IMR-90 (cell line): Measurements from ENCODE around the gene PGPEP1. TPM values are rescaled to one million over a fixed set of nuclear protein-coding genes. Genes with fewer than 3 reads are reported as not detected.

Source experiments
- ATAC-seq: fragments of 200-7000 bp; cut with Tn5 transposase; 2 replicates; pipeline ENCODE4 v1.9.1; 2020; ENCODE audit warnings: low read depth, mild to moderate bottlenecking, moderate library complexity
- BruUV-seq: library from RNA; stranded (reverse); fragments of 400-500 nt; replicated peaks from 2 replicates; lab custom pipeline; 2021; lab: Mats Ljungman, UMichigan
- CTCF ChIA-PET: fragments of 300-600 bp; formaldehyde crosslinking; extraction: SDS; loops from one replicate; lab custom pipeline; 2021; ENCODE audit warnings: antibody characterized with exemption; lab: Yijun Ruan, JAX
- POLR2A ChIA-PET: fragments of 300-600 bp; sonication (Branson Sonifier 250); formaldehyde crosslinking; loops from one replicate; lab custom pipeline; 2022; ENCODE audit warnings: antibody characterized with exemption; ENCODE audit not compliant: unreplicated experiment; lab: Charles Lee
- DNase-seq: peaks from one replicate; pipeline ENCODE4 v3.0.0; 2013
- H2AFZ ChIP-seq: replicated peaks from 2 replicates; pipeline ENCODE3; 2013; ENCODE audit warnings: low read length, mild to moderate bottlenecking; ENCODE audit not compliant: poor library complexity
- H2AK5ac ChIP-seq: 2 replicates; pipeline ENCODE4 v1.6.1; 2013; ENCODE audit warnings: low read depth, low read length, inconsistent platforms
- H2AK9ac ChIP-seq: replicated peaks from 2 replicates; pipeline ENCODE3; 2013; ENCODE audit warnings: mild to moderate bottlenecking, low read depth, low read length, moderate library complexity; ENCODE audit not compliant: poor library complexity
- H2BK120ac ChIP-seq: 2 replicates; pipeline ENCODE4 v1.6.1; 2013; ENCODE audit warnings: low read depth, low read length, inconsistent platforms
- H2BK15ac ChIP-seq: 3 replicates; pipeline ENCODE4 v1.6.1; 2013; ENCODE audit warnings: low read depth, low read length, inconsistent platforms
- H2BK20ac ChIP-seq: 2 replicates; pipeline ENCODE4 v1.6.1; 2013; ENCODE audit warnings: low read depth, mild to moderate bottlenecking, inconsistent platforms, low read length, moderate library complexity
- H2BK5ac ChIP-seq: 2 replicates; pipeline ENCODE4 v1.6.1; 2013; ENCODE audit warnings: mild to moderate bottlenecking, low read depth, low read length, inconsistent platforms; ENCODE audit not compliant: poor library complexity, severe bottlenecking
- H3K14ac ChIP-seq: replicated peaks from 2 replicates; pipeline ENCODE4 v1.6.1; 2013; ENCODE audit warnings: low read depth, low read length, inconsistent platforms
- H3K18ac ChIP-seq: 2 replicates; pipeline ENCODE4 v1.6.1; 2013; ENCODE audit warnings: low read depth, low read length, control low read depth
- H3K23ac ChIP-seq: 2 replicates; pipeline ENCODE4 v1.6.1; 2013; ENCODE audit warnings: low read depth, low read length, inconsistent platforms
- H3K27ac ChIP-seq: 2 replicates; pipeline ENCODE4 v1.5.1; 2013; ENCODE audit warnings: mild to moderate bottlenecking, control low read depth, low read length; ENCODE audit not compliant: insufficient read depth
- H3K27me3 ChIP-seq: 2 replicates; pipeline ENCODE4 v1.6.1; 2013; ENCODE audit warnings: low read length; ENCODE audit not compliant: control insufficient read depth, insufficient read depth
- H3K36me3 ChIP-seq: 2 replicates; pipeline ENCODE4 v1.6.1; 2013; ENCODE audit warnings: low read length, mixed read lengths; ENCODE audit not compliant: control insufficient read depth, insufficient read depth
- H3K4ac ChIP-seq: 2 replicates; pipeline ENCODE4 v1.6.1; 2013; ENCODE audit warnings: low read depth, low read length, inconsistent platforms
- H3K4me1 ChIP-seq: 2 replicates; pipeline ENCODE4 v1.6.1; 2013; ENCODE audit warnings: low read length, mixed read lengths; ENCODE audit not compliant: control insufficient read depth, insufficient read depth
- H3K4me2 ChIP-seq: 2 replicates; pipeline ENCODE4 v1.6.1; 2013; ENCODE audit warnings: low read depth, mild to moderate bottlenecking, control low read depth, low read length, moderate library complexity
- H3K4me3 ChIP-seq: 2 replicates; pipeline ENCODE4 v1.5.1; 2013; ENCODE audit warnings: low read depth, mild to moderate bottlenecking, control low read depth, low read length, moderate library complexity; ENCODE audit not compliant: insufficient read depth
- H3K56ac ChIP-seq: 2 replicates; pipeline ENCODE4 v1.6.1; 2013; ENCODE audit warnings: low read length, inconsistent platforms; ENCODE audit not compliant: insufficient read depth; ENCODE audit errors: extremely low read depth
- H3K79me1 ChIP-seq, 2 experiments: 2 replicates each; pipeline ENCODE4 v1.6.1; 2013; ENCODE audit warnings: low read length in 2 of 2, inconsistent platforms in 1 of 2, low read depth in 1 of 2
- H3K9ac ChIP-seq: 2 replicates; pipeline ENCODE4 v1.6.1; 2013; ENCODE audit warnings: low read depth, low read length, control low read depth
- H3K9me1 ChIP-seq: 2 replicates; pipeline ENCODE4 v1.6.1; 2013; ENCODE audit warnings: low read length, inconsistent platforms; ENCODE audit not compliant: insufficient read depth
- H3K9me3 ChIP-seq: 2 replicates; pipeline ENCODE4 v1.6.1; 2013; ENCODE audit warnings: low read length; ENCODE audit not compliant: control insufficient read depth, insufficient read depth
- H4K20me1 ChIP-seq: 2 replicates; pipeline ENCODE4 v1.6.1; 2013; ENCODE audit warnings: low read length, inconsistent platforms; ENCODE audit not compliant: insufficient read depth
- H4K5ac ChIP-seq: 2 replicates; pipeline ENCODE4 v1.6.1; 2013; ENCODE audit warnings: mild to moderate bottlenecking, low read depth, low read length, control low read depth
- H4K8ac ChIP-seq, 2 experiments: 2 replicates each; pipeline ENCODE4 v1.6.1; 2013; ENCODE audit warnings: low read depth in 2 of 2, low read length in 2 of 2, control low read depth in 1 of 2, inconsistent platforms in 1 of 2
- H4K91ac ChIP-seq: 2 replicates; pipeline ENCODE4 v1.6.1; 2013; ENCODE audit warnings: low read depth, low read length, inconsistent platforms; ENCODE audit not compliant: insufficient read depth
- BHLHE40 ChIP-seq: fragments of 150-350 bp; IDR thresholded peaks from 2 replicates; pipeline ENCODE4 v1.6.1; 2016; ENCODE audit warnings: mild to moderate bottlenecking, low read depth, low read length
- CTCF ChIP-seq: conservative IDR thresholded peaks from 2 replicates; pipeline ENCODE4 v1.5.1; 2012; ENCODE audit warnings: mild to moderate bottlenecking, low read depth, low read length, improper control_type of control experiment
- ELK1 ChIP-seq: fragments of 150-350 bp; IDR thresholded peaks from 2 replicates; pipeline ENCODE4 v1.6.1; 2016; ENCODE audit warnings: low read depth, mild to moderate bottlenecking, low read length, moderate library complexity, borderline replicate concordance
- MAZ ChIP-seq: IDR thresholded peaks from 2 replicates; pipeline ENCODE4 v1.6.1; 2012; ENCODE audit warnings: low read depth, mild to moderate bottlenecking, low read length, improper control_type of control experiment, moderate library complexity, borderline replicate concordance
- RAD21 ChIP-seq: IDR thresholded peaks from 2 replicates; pipeline ENCODE4 v1.6.1; 2012; ENCODE audit warnings: low read length, improper control_type of control experiment
- WGBS, 2 experiments: methylation state at CpG; one replicate each; pipeline versions ENCODE4 v1.1.5 to v1.1.7; 2013; ENCODE audit warnings: missing lambda C conversion rate in 2 of 2; ENCODE audit not compliant: insufficient read length in 1 of 2; ENCODE audit errors: extremely low coverage in 2 of 2; 5-methylcytosine and 5-hydroxymethylcytosine counted together
- dilution Hi-C: fragments of 300-500 bp; cut with HindIII; formaldehyde crosslinking; loops from one replicate; pipeline ENCODE4 v1.14.3; 2018; ENCODE audit warnings: low sequenced_read_pairs; ENCODE audit not compliant: unreplicated experiment
- in situ Hi-C: fragments of 300-500 bp; cut with MboI; formaldehyde crosslinking; loops from 3 replicates; pipeline ENCODE4 v1.14.3; 2019; ENCODE audit warnings: low sequenced_read_pairs, inconsistent platforms, mixed read lengths
- intact Hi-C: fragments of 100-400 bp; cut with micrococcal nuclease; formaldehyde crosslinking; loops from 2 replicates; pipeline ENCODE4 v1.10.0; 2022
- polyA plus RNA-seq, 3 experiments: library from polyadenylated mRNA; depleted of rRNA; stranded (reverse); fragments of >200 nt; gene quantifications; 2 replicates each; pipeline ENCODE4 v1.2.3, GENCODE V29; 2012; ENCODE audit warnings: low replicate concordance in 1 of 3
- total RNA-seq: library from RNA; depleted of rRNA; stranded (reverse); fragments of >200 nt; gene quantifications from 2 replicates; pipeline ENCODE4 v1.2.3, GENCODE V29; 2012

The PGPEP1 gene
- total and polyA plus RNA-seq, 2 of the 4 experiments (the other 2 are of a cell fraction): 11.8 to 14.3 TPM

- H3K4me2 ChIP-seq: no peak overlapping the region
- dilution Hi-C loops: no loop called here
- no peak overlapping the region for H2AFZ ChIP-seq
- H2BK15ac ChIP-seq: no peak overlapping the region; the same call in 2 of the 3 replicates
- peaks cover 7% of the 10 kb centered on the region; the same call in 1 of the 2 replicates for H3K36me3 ChIP-seq
- no peak for ATAC-seq
- no peak overlapping the region for H4K5ac ChIP-seq
- no TSS peak for BruUV-seq
- intact Hi-C loops: no loop called here
- H3K27me3 ChIP-seq: no peaks in the 10 kb centered on the region
- H2BK120ac ChIP-seq: no peak overlapping the region
- H3K9me3 ChIP-seq: no peaks in the 10 kb centered on the region
- H3K9ac ChIP-seq: no peak overlapping the region
- no peak overlapping the region for H3K14ac ChIP-seq
- H3K56ac ChIP-seq: no peak overlapping the region
- peaks cover 0 to 4% of the 10 kb centered on the region in 2 experiments; a peak in 1 of 4 replicates for H3K79me1 ChIP-seq
- 94% methylated on average over 6 of the region's 9 CpGs; no CpG with 5 or more reads in 1 of the 2 experiments for WGBS, 2 experiments
- no peak overlapping the region for H2BK5ac ChIP-seq
- CTCF ChIA-PET: interaction anchor here (3.2 kb wide), 1 partner anchor 60 kb away, joined by 16 read pairs; no protein-coding TSS in a partner anchor
- no peak overlapping the region for H3K27ac ChIP-seq
- no peak overlapping the region for H2AK9ac ChIP-seq
- no peak overlapping the region for H3K23ac ChIP-seq
- peak overlapping the region; percentile 45; the same call in 1 of the 2 replicates for H2BK20ac ChIP-seq
- DNase-seq: no peak
- no peak overlapping the region for H3K4me3 ChIP-seq
- H4K8ac ChIP-seq: no peak overlapping the region
- H3K18ac ChIP-seq: no peak overlapping the region
- no peak overlapping the region for H4K91ac ChIP-seq
- no peak for TF ChIP-seq MAZ
- no peak for TF ChIP-seq ELK1
- TF ChIP-seq CTCF: no peak
- no peak for TF ChIP-seq BHLHE40
- no peak for TF ChIP-seq RAD21
- no peaks in the 10 kb centered on the region for H4K20me1 ChIP-seq
- no peak overlapping the region for H2AK5ac ChIP-seq
- in situ Hi-C loops: loop anchor here (5.0 kb wide), 1 partner anchor 57 kb away; no protein-coding TSS in a partner anchor
- POLR2A ChIA-PET: no interaction called here
- H3K9me1 ChIP-seq: peaks cover 3% of the 10 kb centered on the region; the same call in 1 of the 2 replicates
- no peak overlapping the region for H3K4ac ChIP-seq
- no peaks in the 10 kb centered on the region; the same call in 1 of the 2 replicates for H3K4me1 ChIP-seq
Observed at GRCh38 chr19:18350490-18350889, 10.1 kb downstream of the PGPEP1 start.
